ENCODE results near the gene JPT1. TPM values are rescaled to one million over a fixed set of nuclear protein-coding genes. Genes with fewer than 3 reads are reported as not detected.
"Not testable (repeated sequence)": the region's sequence is repeated elsewhere in the genome, so short reads cannot be mapped to it uniquely, and the experiment has no call there.

The JPT1 gene
- total RNA-seq, 1 experiment from 2014 or later: 448 TPM

GRCh38 chr17:75138519-75138918 lies 15.8 kb downstream of the JPT1 start:
- intact Hi-C loops (cut with micrococcal nuclease; ENCODE audit: unreplicated experiment) (no loop called here), in situ Hi-C loops (cut with HindIII; ENCODE audit: low pct_unique_long_range_greater_than_20kb, low sequenced_read_pairs) (no loop called here)
- BruUV-seq (replicated peaks): no TSS peak
- no peak for DNase-seq (ENCODE audit: low read depth, low spot score)
- no peak for ATAC-seq
- no peak for TF ChIP-seq POLR2AphosphoS5 (IDR thresholded peaks at IDR 0.05; ENCODE audit: low read depth, low read length)
- no peak for TF ChIP-seq TCF7L2 (IDR thresholded peaks at IDR 0.05; ENCODE audit: low read depth, low read length)
- TF ChIP-seq CTCF (IDR thresholded peaks at IDR 0.05): no peak
- no peak for TF ChIP-seq REST (IDR thresholded peaks at IDR 0.05; ENCODE audit: insufficient read depth in 1 of 2, low read depth in 2 of 2, low read length in 1 of 2)
- TF ChIP-seq SIN3A (IDR thresholded peaks at IDR 0.05; ENCODE audit: borderline replicate concordance, insufficient read depth, low read depth, low read length): no peak
- Histone ChIP-seq H3K9me3 (ENCODE audit: control insufficient read depth, insufficient read depth, low read depth, low read length) (no peaks in the 10 kb centered on the region), H3K36me3 (ENCODE audit: control insufficient read depth, insufficient read depth, low read length) (peaks cover 21% of the 10 kb centered on the region), H3K4me3 (ENCODE audit: low read depth in 2 of 2, low read length in 2 of 2) (no peak overlapping the region), H3K27me3 (ENCODE audit: control insufficient read depth, insufficient read depth, low read length) (no peaks in the 10 kb centered on the region), H3K4me1 (ENCODE audit: control insufficient read depth, insufficient read depth, low read length) (no peaks in the 10 kb centered on the region), H3K27ac (ENCODE audit: low read length) (no peak overlapping the region)
- POLR2A ChIA-PET: no interaction called here
- CTCF ChIA-PET: interaction anchor here (0.9 kb wide), 1 partner anchor 25 kb away, joined by 3 read pairs; no protein-coding TSS in a partner anchor

- H3K27ac ChIP-seq (ENCODE audit: low read length); H3K4me1 ChIP-seq (ENCODE audit: control insufficient read depth, insufficient read depth, low read length); DNase-seq (ENCODE audit: low read depth, low spot score); H3K9me3 ChIP-seq (ENCODE audit: control insufficient read depth, insufficient read depth, low read depth, low read length); H3K4me3 ChIP-seq (ENCODE audit: low read depth in 2 of 2, low read length in 2 of 2); H3K27me3 ChIP-seq (ENCODE audit: control insufficient read depth, insufficient read depth, low read length); in situ Hi-C loops (cut with HindIII; ENCODE audit: low pct_unique_long_range_greater_than_20kb, low sequenced_read_pairs); ATAC-seq; intact Hi-C loops (cut with micrococcal nuclease; ENCODE audit: unreplicated experiment); BruUV-seq (replicated peaks): not testable (repeated sequence)
- peaks cover 17% of the 10 kb centered on the region for H3K36me3 ChIP-seq (ENCODE audit: control insufficient read depth, insufficient read depth, low read length)
- ChIA-PET CTCF (interaction anchor here (0.9 kb wide), 1 partner anchor 24 kb away, joined by 3 read pairs; no protein-coding TSS in a partner anchor), POLR2A (interaction anchor here (0.7 kb wide), 1 partner anchor 125 kb away, joined by 5 read pairs; the partner anchor contains the start of gene MRPL58)
Measured at GRCh38 chr17:75137762-75138161, 16.6 kb downstream of the JPT1 start.

- Histone ChIP-seq H3K27me3 (ENCODE audit: control insufficient read depth, insufficient read depth, low read length) (no peaks in the 10 kb centered on the region), H3K4me3 (ENCODE audit: low read depth in 2 of 2, low read length in 2 of 2) (no peak overlapping the region), H3K36me3 (ENCODE audit: control insufficient read depth, insufficient read depth, low read length) (peaks cover 15% of the 10 kb centered on the region), H3K9me3 (ENCODE audit: control insufficient read depth, insufficient read depth, low read depth, low read length) (no peaks in the 10 kb centered on the region), H3K27ac (ENCODE audit: low read length) (no peak overlapping the region), H3K4me1 (ENCODE audit: control insufficient read depth, insufficient read depth, low read length) (0 out of 2 replicates have a peak, but pooled peaks cover 4% of the 10 kb centered on the region)
- BruUV-seq (replicated peaks): no TSS peak
- ChIA-PET POLR2A (no interaction called here), CTCF (interaction anchor here (0.7 kb wide), 1 partner anchor 9 kb away, joined by 4 read pairs; no protein-coding TSS in a partner anchor)
- intact Hi-C loops (cut with micrococcal nuclease; ENCODE audit: unreplicated experiment) (no loop called here), in situ Hi-C loops (cut with HindIII; ENCODE audit: low pct_unique_long_range_greater_than_20kb, low sequenced_read_pairs) (no loop called here)
- DNase-seq (ENCODE audit: low read depth, low spot score): no peak
- TF ChIP-seq CTCF (IDR thresholded peaks at IDR 0.05) (no peak), POLR2AphosphoS5 (IDR thresholded peaks at IDR 0.05; ENCODE audit: low read depth, low read length) (peak; percentile 37; the same call in 1 of the 2 replicates)
- ATAC-seq: no peak
Measured at GRCh38 chr17:75135946-75136345, 18.4 kb downstream of the JPT1 start.

All from Panc1 (cell line).